Astrocyte (in vitro differentiated cells and primary cell): ENCODE results near the gene FBXW2. TPM values are rescaled to one million over a fixed set of nuclear protein-coding genes. Genes with fewer than 3 reads are reported as not detected.

Source experiments
- DNase-seq: peaks from one replicate; pipeline ENCODE4 v3.0.0-alpha.2; 2010; ENCODE audit warnings: low read depth
- FAIRE-seq: peaks from 2 replicates; lab custom pipeline; 2011; peaks lifted over from hg19 to GRCh38; lab: Jason Lieb, UNC
- H2AFZ ChIP-seq: 2 replicates; pipeline ENCODE4 v1.6.0; 2012; ENCODE audit warnings: low read depth, low read length, inconsistent platforms
- H3K27ac ChIP-seq: 2 replicates; pipeline ENCODE4 v1.5.1; 2011; ENCODE audit warnings: low read depth, low read length, inconsistent platforms
- H3K27me3 ChIP-seq: 2 replicates; pipeline ENCODE4 v1.6.0; 2011; ENCODE audit warnings: low read length, inconsistent platforms; ENCODE audit not compliant: insufficient read depth
- H3K36me3 ChIP-seq: 2 replicates; pipeline ENCODE4 v1.5.1; 2011; ENCODE audit warnings: low read length, inconsistent platforms; ENCODE audit not compliant: insufficient read depth
- H3K4me1 ChIP-seq: 2 replicates; pipeline ENCODE4 v1.5.1; 2011; ENCODE audit warnings: low read length, inconsistent platforms; ENCODE audit not compliant: insufficient read depth
- H3K4me2 ChIP-seq: 2 replicates; pipeline ENCODE4 v1.6.0; 2012; ENCODE audit warnings: low read length, inconsistent platforms
- H3K4me3 ChIP-seq: 2 replicates; pipeline ENCODE4 v1.5.1; 2011; ENCODE audit warnings: low read depth, mild to moderate bottlenecking, low read length, inconsistent platforms; ENCODE audit not compliant: insufficient read depth
- H3K79me2 ChIP-seq: 2 replicates; pipeline ENCODE4 v1.6.0; 2012; ENCODE audit warnings: mild to moderate bottlenecking, low read length, inconsistent platforms; ENCODE audit not compliant: insufficient read depth
- H3K9ac ChIP-seq: 2 replicates; pipeline ENCODE4 v1.6.0; 2012; ENCODE audit warnings: mild to moderate bottlenecking, low read length, inconsistent platforms
- H3K9me3 ChIP-seq: 2 replicates; pipeline ENCODE4 v1.5.1; 2012; ENCODE audit warnings: low read depth, mild to moderate bottlenecking, low read length, inconsistent platforms; ENCODE audit not compliant: insufficient read depth
- H4K20me1 ChIP-seq: 2 replicates; pipeline ENCODE4 v1.6.0; 2012; ENCODE audit warnings: low read length, inconsistent platforms; ENCODE audit not compliant: insufficient read depth
- H3K27ac Mint-ChIP-seq: one replicate; pipeline ENCODE4 v1.8.0; 2021; ENCODE audit warnings: mild to moderate bottlenecking, mixed read lengths; ENCODE audit not compliant: unreplicated experiment
- H3K27me3 Mint-ChIP-seq: one replicate; pipeline ENCODE4 v1.8.0; 2021; ENCODE audit warnings: low read depth, mixed read lengths; ENCODE audit not compliant: unreplicated experiment
- H3K36me3 Mint-ChIP-seq: one replicate; pipeline ENCODE4 v1.8.0; 2021; ENCODE audit warnings: low read depth, mixed read lengths; ENCODE audit not compliant: unreplicated experiment
- H3K4me1 Mint-ChIP-seq: one replicate; pipeline ENCODE4 v1.8.0; 2021; ENCODE audit warnings: low read depth, mixed read lengths; ENCODE audit not compliant: unreplicated experiment
- H3K4me3 Mint-ChIP-seq: one replicate; pipeline ENCODE4 v1.8.0; 2021; ENCODE audit warnings: mild to moderate bottlenecking, moderate library complexity, mixed read lengths; ENCODE audit not compliant: unreplicated experiment
- H3K9me3 Mint-ChIP-seq: one replicate; pipeline ENCODE4 v1.8.0; 2021; ENCODE audit warnings: mild to moderate bottlenecking, mixed read lengths; ENCODE audit not compliant: unreplicated experiment
- EZH2 ChIP-seq: IDR thresholded peaks from 2 replicates; pipeline ENCODE4 v1.6.1; 2012; ENCODE audit warnings: mild to moderate bottlenecking, low read length, inconsistent platforms; ENCODE audit not compliant: insufficient read depth
- total RNA-seq: library from RNA; stranded (reverse); gene quantifications from 2 replicates; pipeline ENCODE4 v1.2.1, GENCODE V29; 2021
- TF ChIP-seq, protein P1 (sequence below): IDR thresholded peaks from 2 replicates; pipeline ENCODE4 v1.5.1; 2011; ENCODE audit warnings: low read depth, mild to moderate bottlenecking, inconsistent platforms, low read length, moderate library complexity; ENCODE audit not compliant: insufficient read depth

FBXW2 gene
- total RNA-seq, 1 donor from 2014 or later = 65.7 TPM

DNA sequence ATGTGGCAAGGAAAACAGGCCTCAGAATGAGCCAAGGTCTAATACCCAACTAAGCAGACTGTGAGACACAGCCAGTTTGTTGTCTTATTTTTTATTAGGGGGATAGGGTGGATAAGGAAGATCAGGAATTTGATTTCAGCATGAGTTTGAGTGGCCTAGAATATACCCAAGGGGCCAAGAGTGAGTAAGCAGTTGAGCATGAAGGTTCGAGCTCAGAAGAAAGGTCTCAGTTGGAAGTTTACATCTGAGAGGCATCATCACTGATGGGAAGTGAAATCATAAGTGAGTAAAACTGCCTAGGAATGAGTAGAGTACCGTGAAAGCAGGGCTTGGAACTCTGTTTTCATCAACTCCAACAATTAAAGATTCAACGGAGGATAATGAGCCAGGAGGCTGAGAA lies 36.9 kb upstream of the FBXW2 start:
- peaks cover 7% of the 10 kb centered on the region for H3K79me2 ChIP-seq
- H3K9me3 ChIP-seq = no peaks in the 10 kb centered on the region
- H3K4me1 ChIP-seq = no peaks in the 10 kb centered on the region
- H4K20me1 ChIP-seq = peaks cover 21% of the 10 kb centered on the region
- no peaks in the 10 kb centered on the region for H3K27me3 ChIP-seq
- FAIRE-seq (no peak), DNase-seq (no peak)
- TF ChIP-seq, protein P1, sequence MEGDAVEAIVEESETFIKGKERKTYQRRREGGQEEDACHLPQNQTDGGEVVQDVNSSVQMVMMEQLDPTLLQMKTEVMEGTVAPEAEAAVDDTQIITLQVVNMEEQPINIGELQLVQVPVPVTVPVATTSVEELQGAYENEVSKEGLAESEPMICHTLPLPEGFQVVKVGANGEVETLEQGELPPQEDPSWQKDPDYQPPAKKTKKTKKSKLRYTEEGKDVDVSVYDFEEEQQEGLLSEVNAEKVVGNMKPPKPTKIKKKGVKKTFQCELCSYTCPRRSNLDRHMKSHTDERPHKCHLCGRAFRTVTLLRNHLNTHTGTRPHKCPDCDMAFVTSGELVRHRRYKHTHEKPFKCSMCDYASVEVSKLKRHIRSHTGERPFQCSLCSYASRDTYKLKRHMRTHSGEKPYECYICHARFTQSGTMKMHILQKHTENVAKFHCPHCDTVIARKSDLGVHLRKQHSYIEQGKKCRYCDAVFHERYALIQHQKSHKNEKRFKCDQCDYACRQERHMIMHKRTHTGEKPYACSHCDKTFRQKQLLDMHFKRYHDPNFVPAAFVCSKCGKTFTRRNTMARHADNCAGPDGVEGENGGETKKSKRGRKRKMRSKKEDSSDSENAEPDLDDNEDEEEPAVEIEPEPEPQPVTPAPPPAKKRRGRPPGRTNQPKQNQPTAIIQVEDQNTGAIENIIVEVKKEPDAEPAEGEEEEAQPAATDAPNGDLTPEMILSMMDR = no peak
- H3K4me3 ChIP-seq = no peak overlapping the region
- Mint-ChIP-seq H3K36me3 (peaks cover 12% of the 10 kb centered on the region), H3K27me3 (no peaks in the 10 kb centered on the region), H3K4me3 (no peak overlapping the region), H3K27ac (no peak overlapping the region), H3K4me1 (peaks cover 2% of the 10 kb centered on the region), H3K9me3 (no peaks in the 10 kb centered on the region)
- H3K27ac ChIP-seq = no peak overlapping the region
- H3K4me2 ChIP-seq = no peak overlapping the region
- no peak overlapping the region for H3K9ac ChIP-seq
- H3K36me3 ChIP-seq = peaks cover 36% of the 10 kb centered on the region
- no peak overlapping the region for H2AFZ ChIP-seq

DNA sequence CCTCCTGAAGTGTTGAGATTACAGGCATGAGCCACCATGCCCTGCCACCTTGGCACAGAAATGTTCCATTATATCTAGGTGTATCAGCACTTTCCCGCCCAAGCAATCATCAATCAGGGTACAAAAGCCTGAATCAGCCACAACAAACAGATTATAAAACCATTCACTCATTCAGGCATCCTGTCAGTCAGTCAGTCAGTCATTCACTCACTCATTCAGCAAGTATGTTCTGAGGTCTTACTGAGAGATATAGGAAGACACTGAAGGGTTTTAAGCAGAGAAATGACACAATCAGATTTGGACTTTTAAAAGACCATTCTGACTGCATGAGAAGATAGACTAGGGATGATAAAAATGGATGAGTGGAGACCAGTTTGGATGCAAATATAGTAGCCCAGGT lies 36.4 kb upstream of the FBXW2 start:
- Mint-ChIP-seq H3K36me3 (peaks cover 14% of the 10 kb centered on the region), H3K27ac (no peak overlapping the region), H3K4me1 (peaks cover 2% of the 10 kb centered on the region), H3K9me3 (no peaks in the 10 kb centered on the region), H3K4me3 (no peak overlapping the region), H3K27me3 (no peaks in the 10 kb centered on the region)
- Histone ChIP-seq H3K4me2 (no peak overlapping the region), H3K4me1 (no peaks in the 10 kb centered on the region), H3K27ac (no peak overlapping the region), H3K9me3 (no peaks in the 10 kb centered on the region), H4K20me1 (peaks cover 19% of the 10 kb centered on the region), H3K27me3 (no peaks in the 10 kb centered on the region), H3K9ac (no peak overlapping the region), H3K36me3 (peaks cover 36% of the 10 kb centered on the region), H3K79me2 (peaks cover 6% of the 10 kb centered on the region), H2AFZ (no peak overlapping the region), H3K4me3 (no peak overlapping the region)
- TF ChIP-seq EZH2 = no peak
- TF ChIP-seq, protein P1 = no peak
- no peak for FAIRE-seq
- no peak for DNase-seq

DNA sequence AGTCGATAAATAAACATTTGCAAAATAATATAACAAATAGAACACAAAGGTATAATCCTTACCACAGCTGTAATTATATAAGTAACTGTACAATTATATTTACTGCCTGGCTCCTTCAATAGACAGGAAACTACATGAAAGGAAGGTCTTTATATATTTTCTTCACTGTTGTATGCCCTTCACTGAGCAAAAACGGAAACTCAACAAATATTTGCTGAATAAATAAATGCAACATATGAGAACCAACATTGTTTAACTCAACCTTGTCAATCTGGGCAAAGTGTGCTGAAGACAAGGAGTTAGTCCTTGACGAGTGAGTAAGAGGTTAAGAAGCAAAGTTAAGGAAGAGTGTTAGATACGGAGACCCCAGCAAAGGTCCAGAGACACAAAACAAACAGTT lies 26.9 kb upstream of the FBXW2 start:
- H3K4me1 ChIP-seq = no peaks in the 10 kb centered on the region
- Mint-ChIP-seq H3K36me3 (peaks cover 10% of the 10 kb centered on the region), H3K9me3 (no peaks in the 10 kb centered on the region), H3K4me1 (no peaks in the 10 kb centered on the region), H3K27ac (no peak overlapping the region), H3K4me3 (no peak overlapping the region), H3K27me3 (no peaks in the 10 kb centered on the region)
- no peaks in the 10 kb centered on the region for H3K9me3 ChIP-seq
- TF ChIP-seq, protein P1 = no peak
- no peak for TF ChIP-seq EZH2
- no peak overlapping the region for H3K4me3 ChIP-seq
- no peaks in the 10 kb centered on the region for H3K79me2 ChIP-seq
- H4K20me1 ChIP-seq = no peaks in the 10 kb centered on the region
- peaks cover 39% of the 10 kb centered on the region for H3K36me3 ChIP-seq
- H2AFZ ChIP-seq = no peak overlapping the region
- no peaks in the 10 kb centered on the region for H3K27me3 ChIP-seq
- DNase-seq (no peak), FAIRE-seq (no peak)
- H3K9ac ChIP-seq = no peak overlapping the region
- no peak overlapping the region for H3K27ac ChIP-seq
- H3K4me2 ChIP-seq = no peak overlapping the region
